Muscle of leg (tissue), 11 donors: Measurements from ENCODE around the gene SLX4IP. TPM values are rescaled to one million over a fixed set of nuclear protein-coding genes. Genes with fewer than 3 reads are reported as not detected.
A peak's percentile ranks its signal among the peaks of the same experiment; 100 is the strongest.
"Not testable (repeated sequence)": the region's sequence is repeated elsewhere in the genome, so short reads cannot be mapped to it uniquely, and the experiment has no call there.

Experiments
- DNase-seq: peaks from one replicate; pipeline ENCODE4 v3.0.0; 2013
- H3K27ac ChIP-seq: one replicate; pipeline ENCODE4 v1.5.1; 2013; ENCODE audit warnings: mild to moderate bottlenecking, low read length, control low read depth
- H3K27me3 ChIP-seq: one replicate; pipeline ENCODE4 v1.6.1; 2013; ENCODE audit warnings: low read length; ENCODE audit not compliant: control insufficient read depth, insufficient read depth
- H3K36me3 ChIP-seq: one replicate; pipeline ENCODE4 v1.6.1; 2013; ENCODE audit warnings: low read length; ENCODE audit not compliant: control insufficient read depth, insufficient read depth
- H3K4me1 ChIP-seq: one replicate; pipeline ENCODE4 v1.6.1; 2013; ENCODE audit warnings: low read length; ENCODE audit not compliant: control insufficient read depth, insufficient read depth
- H3K4me3 ChIP-seq: one replicate; pipeline ENCODE4 v1.5.1; 2013; ENCODE audit warnings: low read length, control low read depth
- H3K9me3 ChIP-seq: replicated peaks from 2 replicates; pipeline ENCODE4 v1.6.1; 2013; ENCODE audit warnings: low read depth, low read length; ENCODE audit not compliant: control insufficient read depth
- WGBS: methylation state at CpG from one replicate; pipeline ENCODE4 v1.1.5; 2013; ENCODE audit warnings: missing lambda C conversion rate; ENCODE audit not compliant: insufficient coverage; 5-methylcytosine and 5-hydroxymethylcytosine counted together
- polyA plus RNA-seq, 8 donors: library from polyadenylated mRNA; unstranded; fragments of 120-200 nt; gene quantifications; one replicate each; pipeline versions ENCODE4 v1.2.1 to v1.2.3, GENCODE V29; 2013; ENCODE audit warnings: inconsistent platforms in 1 of 8, low replicate concordance in 1 of 8; ENCODE audit not compliant: insufficient read length in 8 of 8, insufficient read depth in 1 of 8
- total RNA-seq: library from RNA; stranded (reverse); fragments of 120-200 nt; gene quantifications from one replicate; pipeline ENCODE4 v1.2.4, GENCODE V29; 2013

Gene SLX4IP
- total and polyA plus RNA-seq, 9 donors = 3.3 to 5.0 (median 4.4) TPM

DNA sequence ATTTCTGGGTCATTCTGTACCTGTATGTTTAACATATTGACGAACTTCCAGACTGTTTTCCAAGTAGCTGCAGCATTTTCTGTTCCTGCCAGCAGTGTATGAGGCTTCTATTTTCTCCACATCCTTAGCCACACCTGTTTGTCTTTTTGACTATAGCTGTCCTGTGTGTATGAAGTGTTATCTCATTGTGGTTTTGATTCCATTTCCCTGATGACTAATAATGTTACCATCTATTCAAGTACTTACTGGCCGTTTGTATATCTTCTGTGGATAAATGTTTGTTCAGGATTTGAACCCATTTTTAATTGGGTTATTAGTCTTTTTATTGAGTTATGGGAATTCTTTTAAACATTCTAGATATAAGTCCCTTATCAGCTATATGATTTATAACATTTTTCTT is 143.5 kb downstream of the SLX4IP start:
- Histone ChIP-seq H3K4me1 (peaks cover 7% of the 10 kb centered on the region), H3K9me3 (no peaks in the 10 kb centered on the region), H3K4me3 (no peak overlapping the region), H3K36me3 (no peaks in the 10 kb centered on the region), H3K27ac (no peak overlapping the region), H3K27me3 (no peaks in the 10 kb centered on the region)
- WGBS = no CpG with 5 or more reads among the region's 2 CpGs
- no peak for DNase-seq

DNA sequence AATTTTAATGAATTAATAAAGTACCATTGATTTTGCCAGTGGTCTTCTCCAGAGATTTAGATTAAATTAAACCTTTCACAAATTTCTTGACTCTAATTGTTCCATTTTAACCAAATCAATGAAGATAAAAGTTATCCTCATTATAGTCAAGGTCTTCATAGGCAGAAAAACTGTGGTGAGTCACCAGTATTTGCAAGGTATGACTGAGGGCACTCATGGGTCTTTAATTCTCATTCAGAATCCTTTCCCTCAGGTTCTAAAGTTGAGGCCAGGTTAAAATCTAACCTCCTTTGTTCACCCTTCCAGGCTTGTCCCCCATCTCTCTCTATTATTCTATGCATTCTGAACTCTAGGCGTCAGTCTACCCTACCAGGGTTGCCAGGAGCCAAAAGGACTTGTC is 144.8 kb downstream of the SLX4IP start:
- no peak for DNase-seq
- H3K4me3 ChIP-seq = no peak overlapping the region
- 100% methylated on average over 1 of the region's 1 CpG for WGBS
- H3K4me1 ChIP-seq = peaks cover 7% of the 10 kb centered on the region
- no peaks in the 10 kb centered on the region for H3K36me3 ChIP-seq
- H3K9me3 ChIP-seq = no peaks in the 10 kb centered on the region
- H3K27ac ChIP-seq = no peak overlapping the region
- no peaks in the 10 kb centered on the region for H3K27me3 ChIP-seq

DNA sequence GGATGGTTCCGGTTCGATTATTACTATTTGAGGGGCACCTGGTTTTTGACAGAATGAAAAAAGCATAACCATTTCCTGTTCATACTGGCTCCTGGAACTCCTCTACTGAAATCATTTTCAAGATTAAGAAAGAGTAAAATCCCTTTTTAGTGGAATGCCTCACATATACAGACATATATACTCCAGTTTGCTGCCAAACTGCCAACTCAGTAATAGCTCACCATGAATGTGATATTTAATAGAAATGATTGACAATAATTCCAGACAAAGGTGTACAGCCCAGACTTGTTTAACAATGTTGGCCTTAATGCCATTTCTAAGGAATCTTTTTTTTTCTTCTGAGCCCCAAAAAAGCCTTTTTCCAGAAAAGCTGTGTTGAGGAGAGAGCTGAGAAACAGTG is 145.6 kb downstream of the SLX4IP start:
- H3K27me3 ChIP-seq = no peaks in the 10 kb centered on the region
- no CpG with 5 or more reads among the region's 2 CpGs for WGBS
- H3K4me3 ChIP-seq = no peak overlapping the region
- H3K9me3 ChIP-seq = no peaks in the 10 kb centered on the region
- DNase-seq = no peak
- H3K36me3 ChIP-seq = no peaks in the 10 kb centered on the region
- H3K4me1 ChIP-seq = peaks cover 7% of the 10 kb centered on the region
- no peak overlapping the region for H3K27ac ChIP-seq

DNA sequence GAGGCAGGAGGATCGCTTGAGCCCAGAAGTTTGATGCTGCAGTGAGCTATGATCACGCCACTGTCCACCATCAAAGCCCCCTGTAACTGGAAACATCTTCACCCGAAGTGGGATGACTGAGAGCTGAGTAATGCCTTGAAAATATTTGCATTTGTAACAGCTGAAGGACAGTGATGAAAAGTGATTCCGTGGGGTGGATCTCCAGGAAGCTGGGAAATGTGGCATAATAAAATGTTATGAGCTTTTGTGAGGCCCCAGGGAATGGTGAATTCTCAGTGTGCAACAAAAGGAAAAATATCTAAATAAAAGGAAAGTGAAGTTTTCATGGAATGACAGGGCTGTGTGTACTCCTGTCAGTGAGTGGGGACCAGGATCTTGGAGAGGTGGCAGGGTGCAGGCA is 146.7 kb downstream of the SLX4IP start:
- H3K4me1 ChIP-seq = peaks cover 7% of the 10 kb centered on the region
- no peak overlapping the region for H3K27ac ChIP-seq
- no peaks in the 10 kb centered on the region for H3K9me3 ChIP-seq
- no peaks in the 10 kb centered on the region for H3K36me3 ChIP-seq
- DNase-seq = peak; percentile 53
- WGBS = 8% methylated on average over 1 of the region's 4 CpGs
- no peaks in the 10 kb centered on the region for H3K27me3 ChIP-seq
- no peak overlapping the region for H3K4me3 ChIP-seq

DNA sequence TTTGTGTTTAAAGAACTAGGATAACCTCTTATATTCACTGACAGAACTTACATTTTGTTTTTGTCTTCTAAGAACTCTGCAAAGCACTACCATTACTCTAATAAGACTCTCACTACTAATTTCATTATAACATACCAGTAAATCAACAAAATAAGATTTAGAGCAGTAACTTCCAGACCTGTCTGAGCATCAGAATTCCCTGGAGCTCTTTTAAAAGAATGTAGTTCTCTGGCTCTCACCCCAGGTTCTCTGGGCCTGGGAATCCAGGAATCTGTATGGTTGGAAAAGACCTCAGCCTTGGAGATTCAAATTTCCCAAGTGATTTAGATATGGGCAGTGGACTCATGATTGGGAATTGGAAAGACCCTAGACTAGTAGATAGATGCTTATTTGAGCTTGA is 149.3 kb downstream of the SLX4IP start:
- peaks cover 7% of the 10 kb centered on the region for H3K4me1 ChIP-seq
- H3K27me3 ChIP-seq = no peaks in the 10 kb centered on the region
- no peak overlapping the region for H3K4me3 ChIP-seq
- no peaks in the 10 kb centered on the region for H3K36me3 ChIP-seq
- H3K9me3 ChIP-seq = no peaks in the 10 kb centered on the region
- DNase-seq = peak; percentile 39
- no peak overlapping the region for H3K27ac ChIP-seq

DNA sequence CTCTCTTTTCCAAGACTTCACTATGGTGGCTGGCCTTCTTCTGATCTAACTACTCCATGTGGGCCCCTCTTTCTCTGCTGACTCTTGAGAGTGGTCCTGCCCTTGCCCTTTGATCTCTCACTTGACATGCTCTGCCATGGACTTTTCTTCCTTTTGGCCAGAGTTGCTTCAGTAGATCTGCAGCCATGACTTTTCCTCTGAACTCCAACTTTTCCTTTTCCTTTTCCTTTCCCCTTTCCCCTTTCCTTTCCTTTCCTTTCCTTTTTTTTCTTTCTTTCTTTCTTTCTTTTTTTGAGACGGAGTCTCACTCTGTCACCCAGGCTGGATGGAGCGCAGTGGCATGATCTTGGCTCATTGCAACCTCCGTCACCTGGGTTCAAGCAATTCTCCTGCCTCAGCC is 150.2 kb downstream of the SLX4IP start:
- H3K9me3 ChIP-seq = no peaks in the 10 kb centered on the region
- H3K4me3 ChIP-seq = no peak overlapping the region
- H3K36me3 ChIP-seq = no peaks in the 10 kb centered on the region
- H3K27ac ChIP-seq = no peak overlapping the region
- H3K4me1 ChIP-seq = peaks cover 7% of the 10 kb centered on the region
- no peaks in the 10 kb centered on the region for H3K27me3 ChIP-seq
- 97% methylated on average over 3 of the region's 3 CpGs for WGBS
- no peak for DNase-seq

DNA sequence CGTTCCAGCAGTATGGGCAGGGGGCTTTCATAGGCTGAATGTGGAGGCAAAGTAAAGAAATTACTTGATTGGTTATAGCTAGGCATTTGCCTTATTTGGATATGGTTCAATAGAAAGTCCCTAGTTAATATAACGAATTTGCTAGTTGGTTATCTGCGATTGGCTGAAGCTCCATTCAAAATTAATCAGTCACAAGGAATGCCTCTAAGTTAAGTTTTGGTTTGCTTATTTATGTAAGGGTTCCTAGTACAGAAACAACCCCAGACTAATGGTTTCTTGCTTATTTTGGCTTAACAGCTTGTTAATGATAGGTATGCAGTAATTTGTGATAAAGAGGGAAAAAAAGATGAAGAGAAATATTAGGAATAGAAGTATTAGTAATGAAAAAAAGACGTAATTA is 151.2 kb downstream of the SLX4IP start:
- DNase-seq = no peak
- H3K4me3 ChIP-seq = no peak overlapping the region
- no CpG with 5 or more reads among the region's 4 CpGs for WGBS

DNA sequence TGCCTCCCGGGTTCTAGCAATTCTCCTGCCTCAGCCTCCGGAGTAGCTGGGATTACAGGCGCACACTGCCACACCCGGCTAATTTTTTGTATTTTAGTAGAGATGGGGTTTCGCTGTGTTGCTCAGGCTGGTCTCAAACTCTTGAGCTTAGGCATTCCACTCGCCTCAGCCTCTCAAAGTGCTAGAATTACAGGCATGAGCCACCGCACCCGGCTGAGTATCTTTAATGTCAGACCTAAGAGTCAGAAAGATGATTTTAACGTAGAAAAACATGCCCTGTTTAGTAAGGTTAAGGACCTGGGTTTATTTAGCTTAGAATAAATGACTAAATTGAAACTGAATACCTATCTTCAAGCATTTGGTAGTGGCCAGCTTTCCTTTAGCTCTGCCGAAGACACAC is 155.3 kb downstream of the SLX4IP start:
- WGBS = 100% methylated on average over 3 of the region's 10 CpGs
- not testable (repeated sequence) for H3K27ac ChIP-seq, H3K9me3 ChIP-seq, DNase-seq, H3K36me3 ChIP-seq, H3K27me3 ChIP-seq, H3K4me1 ChIP-seq, H3K4me3 ChIP-seq

More for the DNA sequence above, 151.2 kb downstream of the SLX4IP start:
- Histone ChIP-seq H3K36me3 (no peaks in the 10 kb centered on the region), H3K4me1 (peaks cover 7% of the 10 kb centered on the region), H3K9me3 (no peaks in the 10 kb centered on the region), H3K27ac (no peak overlapping the region), H3K27me3 (no peaks in the 10 kb centered on the region)

DNA sequence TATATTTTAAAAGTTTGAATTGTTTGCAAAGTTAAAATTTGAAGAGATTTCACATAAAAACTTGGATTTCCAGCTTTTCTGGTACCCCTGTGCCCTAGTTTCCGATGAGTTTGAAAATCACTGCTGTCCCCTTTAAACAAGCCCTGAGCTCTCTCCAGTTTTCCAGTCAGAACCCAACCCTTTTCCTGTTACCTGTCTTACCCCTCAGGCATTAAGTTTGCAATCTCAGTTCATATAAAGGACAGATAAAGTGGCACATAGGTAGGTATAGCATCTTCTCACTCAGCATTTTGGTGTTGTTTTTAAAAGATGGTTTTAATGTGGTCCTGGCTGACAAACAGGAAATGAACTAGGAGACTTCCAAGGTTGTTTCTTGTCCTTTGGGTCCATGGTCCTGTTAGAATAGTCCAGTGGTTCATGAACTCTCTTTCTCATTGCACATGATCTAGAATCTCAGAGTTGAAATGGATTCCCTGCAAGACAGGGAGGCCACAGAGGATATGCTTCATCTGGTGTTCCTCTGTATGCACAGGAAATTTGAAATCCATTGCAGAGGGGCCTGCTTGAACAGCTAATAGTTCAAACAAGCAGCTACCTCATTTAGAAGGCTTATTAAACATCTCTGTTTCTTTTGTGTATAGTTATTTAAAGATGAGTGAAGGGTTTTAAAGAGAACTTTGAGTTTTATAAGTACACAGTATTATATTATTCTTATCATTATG is 156.0 kb downstream of the SLX4IP start:
- Histone ChIP-seq H3K4me3 (no peak overlapping the region), H3K9me3 (no peaks in the 10 kb centered on the region), H3K36me3 (no peaks in the 10 kb centered on the region), H3K27ac (no peak overlapping the region), H3K4me1 (no peaks in the 10 kb centered on the region), H3K27me3 (no peaks in the 10 kb centered on the region)
- WGBS = no CpG with 5 or more reads among the region's 1 CpG
- no peak for DNase-seq

DNA sequence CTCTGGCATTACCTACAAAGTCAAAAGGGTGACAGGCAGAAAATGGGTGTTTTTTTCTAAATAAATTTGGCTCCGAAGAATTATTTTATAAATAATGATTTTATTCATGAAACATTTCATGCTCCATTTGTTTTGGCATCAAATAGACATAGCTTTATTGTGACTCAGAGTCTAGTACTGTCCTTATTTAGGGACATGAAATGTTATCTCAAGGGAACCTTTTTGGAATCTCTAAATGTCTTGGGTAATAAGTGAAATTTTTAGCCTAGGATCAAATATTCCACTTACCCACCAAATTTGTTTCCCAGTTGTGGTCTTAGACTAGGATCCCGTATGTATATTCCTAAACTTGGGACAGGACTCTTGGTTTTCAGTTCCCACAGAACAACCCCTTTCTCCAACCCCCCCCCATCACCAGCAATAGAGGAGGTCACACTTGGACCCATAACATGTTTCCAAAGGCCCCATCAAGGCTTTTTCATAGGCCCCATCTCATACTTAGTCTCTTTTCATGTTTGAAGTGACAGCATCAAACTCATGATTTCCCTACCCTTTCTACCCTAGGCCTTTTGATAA is 156.9 kb downstream of the SLX4IP start:
- WGBS = 60% methylated on average over 1 of the region's 2 CpGs
- Histone ChIP-seq H3K4me1 (no peaks in the 10 kb centered on the region), H3K27ac (no peak overlapping the region), H3K36me3 (no peaks in the 10 kb centered on the region), H3K9me3 (no peaks in the 10 kb centered on the region), H3K27me3 (no peaks in the 10 kb centered on the region), H3K4me3 (no peak overlapping the region)
- DNase-seq = no peak
